Measurements from ENCODE around the gene KRTAP7-1. TPM values are rescaled to one million over a fixed set of nuclear protein-coding genes. Genes with fewer than 3 reads are reported as not detected.

Gene KRTAP7-1
- total RNA-seq, 1 donor from 2014 or later, result not detected

DNA sequence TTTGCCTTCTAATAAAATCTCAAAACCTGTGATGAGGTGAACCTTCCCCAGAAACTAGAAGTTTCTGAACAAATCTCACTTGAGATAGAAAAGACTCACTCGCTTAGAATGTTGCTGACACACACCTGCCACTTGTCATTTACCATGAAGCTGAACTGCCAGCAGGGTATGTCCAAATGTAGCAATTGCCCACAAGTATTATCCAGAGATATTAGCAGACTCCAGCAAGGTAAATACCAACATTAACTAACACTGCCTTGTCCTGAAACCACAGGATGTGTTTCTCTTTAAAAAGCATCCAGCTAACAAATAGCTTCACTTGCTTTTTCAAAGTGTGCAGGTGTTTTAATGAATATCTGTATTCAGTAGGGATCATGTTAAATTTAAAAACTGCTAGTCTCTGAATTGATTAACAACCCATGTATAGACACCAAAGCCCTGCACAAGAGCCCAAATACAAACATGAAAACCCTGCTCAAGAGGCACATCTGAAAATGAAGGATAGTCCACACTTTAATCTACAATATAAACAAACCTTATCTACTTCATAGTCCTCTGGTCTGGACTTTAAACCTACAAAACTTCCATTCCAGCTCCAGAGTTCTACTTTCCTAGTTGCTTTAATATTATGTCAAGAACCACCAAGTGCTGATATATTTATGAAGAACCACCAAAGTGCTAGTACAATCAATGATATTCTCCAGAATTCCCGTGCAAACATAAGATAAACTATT is 35.8 kb downstream of the KRTAP7-1 start:
- H3K27me3 ChIP-seq, result no peaks in the 10 kb centered on the region
- no peak overlapping the region for H3K4me3 ChIP-seq
- no peak for DNase-seq
- ATAC-seq, result no peak
- H3K4me1 ChIP-seq, result no peaks in the 10 kb centered on the region
- H3K9me3 ChIP-seq, result no peaks in the 10 kb centered on the region
- TF ChIP-seq, protein P1, sequence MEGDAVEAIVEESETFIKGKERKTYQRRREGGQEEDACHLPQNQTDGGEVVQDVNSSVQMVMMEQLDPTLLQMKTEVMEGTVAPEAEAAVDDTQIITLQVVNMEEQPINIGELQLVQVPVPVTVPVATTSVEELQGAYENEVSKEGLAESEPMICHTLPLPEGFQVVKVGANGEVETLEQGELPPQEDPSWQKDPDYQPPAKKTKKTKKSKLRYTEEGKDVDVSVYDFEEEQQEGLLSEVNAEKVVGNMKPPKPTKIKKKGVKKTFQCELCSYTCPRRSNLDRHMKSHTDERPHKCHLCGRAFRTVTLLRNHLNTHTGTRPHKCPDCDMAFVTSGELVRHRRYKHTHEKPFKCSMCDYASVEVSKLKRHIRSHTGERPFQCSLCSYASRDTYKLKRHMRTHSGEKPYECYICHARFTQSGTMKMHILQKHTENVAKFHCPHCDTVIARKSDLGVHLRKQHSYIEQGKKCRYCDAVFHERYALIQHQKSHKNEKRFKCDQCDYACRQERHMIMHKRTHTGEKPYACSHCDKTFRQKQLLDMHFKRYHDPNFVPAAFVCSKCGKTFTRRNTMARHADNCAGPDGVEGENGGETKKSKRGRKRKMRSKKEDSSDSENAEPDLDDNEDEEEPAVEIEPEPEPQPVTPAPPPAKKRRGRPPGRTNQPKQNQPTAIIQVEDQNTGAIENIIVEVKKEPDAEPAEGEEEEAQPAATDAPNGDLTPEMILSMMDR (IDR thresholded peaks at IDR 0.05), result no peak
- intact Hi-C loops (cut with DNase I), result no loop called here
- no peak overlapping the region for H3K27ac ChIP-seq
- no peaks in the 10 kb centered on the region for H3K36me3 ChIP-seq

DNA sequence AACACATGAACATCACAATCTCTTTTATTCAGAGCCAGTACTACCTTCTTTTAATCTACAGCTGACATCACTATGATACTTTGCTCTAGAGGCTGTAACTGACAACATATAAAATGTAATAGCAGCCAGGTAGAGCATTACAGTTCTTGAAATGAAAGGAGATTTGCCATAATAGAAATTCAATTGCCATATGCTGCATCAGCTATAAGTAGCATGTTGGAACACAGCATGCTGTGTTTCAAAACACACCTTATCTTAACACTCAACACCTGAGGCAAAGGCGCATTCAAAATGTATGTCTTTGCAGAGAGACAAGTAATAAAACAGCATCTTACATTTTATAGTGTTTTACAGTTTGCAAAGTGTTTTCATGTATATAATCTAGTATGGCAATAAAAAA is 50.3 kb downstream of the KRTAP7-1 start:
- Histone ChIP-seq H3K27ac (no peak overlapping the region), H3K4me1 (no peaks in the 10 kb centered on the region), H3K9me3 (no peaks in the 10 kb centered on the region), H3K36me3 (no peaks in the 10 kb centered on the region), H3K4me3 (no peak overlapping the region), H3K27me3 (no peaks in the 10 kb centered on the region)
- intact Hi-C loops (cut with DNase I), result no loop called here
- DNase-seq, result no peak
- TF ChIP-seq, protein P1 (IDR thresholded peaks at IDR 0.05), result no peak
- no peak for ATAC-seq

Other genes starting within 250 kb of the KRTAP7-1 start
- not detected for gene KRTAP22-2, start 239.4 kb downstream of the KRTAP7-1 start, total RNA-seq
- not detected for gene KRTAP6-3, start 237.3 kb downstream of the KRTAP7-1 start, total RNA-seq
- not detected for gene KRTAP6-2, start 230.9 kb downstream of the KRTAP7-1 start, total RNA-seq
- not detected for gene KRTAP22-1, start 228.7 kb downstream of the KRTAP7-1 start, total RNA-seq
- gene KRTAP6-1, start 215.8 kb downstream of the KRTAP7-1 start, total RNA-seq, result not detected
- gene KRTAP20-1, start 213.3 kb downstream of the KRTAP7-1 start, total RNA-seq, result not detected
- not detected for gene KRTAP20-4, start 209.1 kb downstream of the KRTAP7-1 start, total RNA-seq
- gene KRTAP20-2, start 194.6 kb downstream of the KRTAP7-1 start, total RNA-seq, result not detected
- gene KRTAP20-3, start 186.9 kb downstream of the KRTAP7-1 start, total RNA-seq, result not detected
- gene KRTAP21-3, start 111.0 kb downstream of the KRTAP7-1 start, total RNA-seq, result not detected
- gene KRTAP21-2, start 82.5 kb downstream of the KRTAP7-1 start, total RNA-seq, result not detected
- not detected for gene KRTAP21-1, start 74.3 kb downstream of the KRTAP7-1 start, total RNA-seq
- not detected for gene KRTAP8-1, start 16.5 kb downstream of the KRTAP7-1 start, total RNA-seq
- not detected for gene KRTAP11-1, start 51.8 kb upstream of the KRTAP7-1 start, total RNA-seq
- gene KRTAP19-8, start 208.7 kb upstream of the KRTAP7-1 start, total RNA-seq, result not detected

All from upper lobe of right lung (tissue), 1 donor.